Measurements from ENCODE around the gene RCSD1. TPM values are rescaled to one million over a fixed set of nuclear protein-coding genes. Genes with fewer than 3 reads are reported as not detected.

The RCSD1 gene
- total RNA-seq, 1 experiment from 2014 or later: 0.16 TPM

GRCh38 chr1:167620002-167620401 is 10.0 kb upstream of the RCSD1 start:
- H3K27ac Mint-ChIP-seq (ENCODE audit: low read depth, unreplicated experiment): peak overlapping the region; percentile 4

DNA sequence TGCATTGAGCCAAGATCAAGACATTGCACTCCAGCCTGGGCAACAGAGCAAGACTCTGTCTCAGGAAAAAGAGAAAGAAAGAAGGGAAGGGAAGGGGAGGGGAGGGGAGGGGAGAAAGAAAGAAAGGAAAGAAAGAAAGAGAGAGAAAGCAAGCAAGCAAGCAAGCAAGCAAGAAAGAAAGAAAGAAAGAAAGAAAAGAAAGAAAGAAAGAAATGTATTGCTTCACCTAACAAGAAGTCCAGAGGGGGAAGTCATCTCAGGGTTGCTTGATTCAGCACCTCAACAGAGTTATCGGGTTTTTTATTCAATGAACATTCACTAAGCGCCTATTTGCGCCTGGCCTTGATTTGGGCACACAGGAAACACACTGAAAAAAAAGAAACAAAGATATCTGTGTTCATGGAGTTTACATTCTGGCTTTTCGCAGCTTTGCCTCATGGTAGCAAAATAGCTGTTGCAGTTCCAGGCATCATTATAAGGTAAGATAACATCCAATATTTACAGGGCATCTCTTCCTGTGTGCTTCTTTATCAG is 8.2 kb upstream of the RCSD1 start:
- POLR2A ChIA-PET: no interaction called here
- no peak for TF ChIP-seq CTCF (IDR thresholded peaks at IDR 0.05; ENCODE audit: unreplicated experiment)
- Mint-ChIP-seq H3K27me3 (ENCODE audit: insufficient read depth, unreplicated experiment) (no peaks in the 10 kb centered on the region), H3K9me3 (ENCODE audit: unreplicated experiment) (peaks cover 10% of the 10 kb centered on the region), H3K4me1 (ENCODE audit: insufficient read depth, unreplicated experiment) (peaks cover 28% of the 10 kb centered on the region), H3K4me3 (ENCODE audit: unreplicated experiment) (no peak overlapping the region), H3K27ac (ENCODE audit: low read depth, unreplicated experiment) (no peak overlapping the region), H3K36me3 (ENCODE audit: insufficient read depth, unreplicated experiment) (peaks cover 7% of the 10 kb centered on the region)
- CTCF ChIA-PET: interaction anchor here (1.7 to 2.7 kb wide), 2 partner anchors 21 to 66 kb away, joined by 7 to 12 read pairs; no protein-coding TSS in a partner anchor
- DNase-seq (ENCODE audit: unreplicated experiment): no peak
- no TSS peak for BruUV-seq (replicated peaks)
- intact Hi-C loops (cut with micrococcal nuclease): no loop called here

More at GRCh38 chr1:167620002-167620401, 10.0 kb upstream of the RCSD1 start:
- Mint-ChIP-seq H3K4me1 (ENCODE audit: insufficient read depth, unreplicated experiment) (peaks cover 32% of the 10 kb centered on the region), H3K36me3 (ENCODE audit: insufficient read depth, unreplicated experiment) (peaks cover 7% of the 10 kb centered on the region), H3K27me3 (ENCODE audit: insufficient read depth, unreplicated experiment) (no peaks in the 10 kb centered on the region), H3K4me3 (ENCODE audit: unreplicated experiment) (peak overlapping the region; percentile 34), H3K9me3 (ENCODE audit: unreplicated experiment) (peaks cover 2% of the 10 kb centered on the region)
- DNase-seq (ENCODE audit: unreplicated experiment): no peak
- intact Hi-C loops (cut with micrococcal nuclease): no loop called here
- POLR2A ChIA-PET: interaction anchor here (1.6 kb wide), 2 partner anchors 15 to 43 kb away, joined by 6 read pairs; no protein-coding TSS in a partner anchor
- BruUV-seq (replicated peaks): no TSS peak
- CTCF ChIA-PET: interaction anchor here (1.4 to 6.6 kb wide), 3 partner anchors 19 to 67 kb away, joined by 7 to 51 read pairs (median 10); no protein-coding TSS in a partner anchor
- TF ChIP-seq CTCF (IDR thresholded peaks at IDR 0.05; ENCODE audit: unreplicated experiment): no peak

DNA sequence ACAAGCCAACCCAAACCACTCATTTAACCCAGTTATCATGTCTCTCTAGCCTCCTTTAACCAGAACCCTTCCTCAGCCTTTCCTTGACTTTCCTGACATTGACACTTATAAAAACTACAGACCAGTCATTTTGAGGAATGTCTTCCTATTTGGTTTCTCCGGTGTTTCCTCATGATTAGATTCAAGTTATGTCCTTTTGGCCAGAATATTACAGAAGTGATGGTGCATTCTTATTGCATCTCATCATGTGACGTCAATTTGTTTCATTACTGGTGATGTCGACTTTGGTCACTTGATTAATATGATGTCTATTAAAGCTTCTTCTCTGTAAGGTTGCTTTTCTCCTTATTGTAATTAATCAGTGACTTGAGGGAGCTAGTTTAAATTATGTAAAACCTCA is 6.1 kb upstream of the RCSD1 start:
- peaks cover 21% of the 10 kb centered on the region for H3K4me1 Mint-ChIP-seq (ENCODE audit: insufficient read depth, unreplicated experiment)
- intact Hi-C loops (cut with micrococcal nuclease): no loop called here
- DNase-seq (ENCODE audit: unreplicated experiment): no peak
- POLR2A ChIA-PET: interaction anchor here (1.2 kb wide), 1 partner anchor 31 kb away, joined by 3 read pairs; no protein-coding TSS in a partner anchor
- BruUV-seq (replicated peaks): no TSS peak
- peak overlapping the region; percentile 20 for H3K27ac Mint-ChIP-seq (ENCODE audit: low read depth, unreplicated experiment)
- CTCF ChIA-PET: interaction anchor here (0.6 to 0.8 kb wide), 2 partner anchors 12 to 26 kb away, joined by 3 to 5 read pairs; no protein-coding TSS in a partner anchor
- H3K9me3 Mint-ChIP-seq (ENCODE audit: unreplicated experiment): peaks cover 10% of the 10 kb centered on the region
- no peaks in the 10 kb centered on the region for H3K27me3 Mint-ChIP-seq (ENCODE audit: insufficient read depth, unreplicated experiment)
- H3K4me3 Mint-ChIP-seq (ENCODE audit: unreplicated experiment): no peak overlapping the region
- H3K36me3 Mint-ChIP-seq (ENCODE audit: insufficient read depth, unreplicated experiment): no peaks in the 10 kb centered on the region
- TF ChIP-seq CTCF (IDR thresholded peaks at IDR 0.05; ENCODE audit: unreplicated experiment): no peak

- intact Hi-C loops (cut with micrococcal nuclease): no loop called here
- no peak for TF ChIP-seq CTCF (IDR thresholded peaks at IDR 0.05; ENCODE audit: unreplicated experiment)
- ChIA-PET POLR2A (interaction anchor here (0.6 to 1.2 kb wide), 4 partner anchors 8 to 1881 kb away, joined by 3 to 6 read pairs (median 4); no protein-coding TSS in a partner anchor), CTCF (interaction anchor here (1.0 kb wide), 1 partner anchor 35 kb away, joined by 3 read pairs; no protein-coding TSS in a partner anchor)
- DNase-seq (ENCODE audit: unreplicated experiment): no peak
- peaks cover 10% of the 10 kb centered on the region for H3K9me3 Mint-ChIP-seq (ENCODE audit: unreplicated experiment)
- H3K27me3 Mint-ChIP-seq (ENCODE audit: insufficient read depth, unreplicated experiment): no peaks in the 10 kb centered on the region
- no peak overlapping the region for H3K4me3 Mint-ChIP-seq (ENCODE audit: unreplicated experiment)
- H3K4me1 Mint-ChIP-seq (ENCODE audit: insufficient read depth, unreplicated experiment): peaks cover 21% of the 10 kb centered on the region
- H3K27ac Mint-ChIP-seq (ENCODE audit: low read depth, unreplicated experiment): no peak overlapping the region
- H3K36me3 Mint-ChIP-seq (ENCODE audit: insufficient read depth, unreplicated experiment): no peaks in the 10 kb centered on the region
- BruUV-seq (replicated peaks): no TSS peak
Measured at GRCh38 chr1:167625040-167625823, 4.8 kb upstream of the RCSD1 start.

All from MCF 10A (cell line).